HG03066 (cell line): ENCODE results near the gene ZNF655.
"Not testable (repeated sequence)": the region's sequence is repeated elsewhere in the genome, so short reads cannot be mapped to it uniquely, and the experiment has no call there.

Source experiments
- ATAC-seq: cut with Tn5 transposase; IDR thresholded peaks from one replicate; pipeline ENCODE4 v1.9.1; 2021; ENCODE audit warnings: low read depth; ENCODE audit not compliant: unreplicated experiment

ZNF655 gene

DNA sequence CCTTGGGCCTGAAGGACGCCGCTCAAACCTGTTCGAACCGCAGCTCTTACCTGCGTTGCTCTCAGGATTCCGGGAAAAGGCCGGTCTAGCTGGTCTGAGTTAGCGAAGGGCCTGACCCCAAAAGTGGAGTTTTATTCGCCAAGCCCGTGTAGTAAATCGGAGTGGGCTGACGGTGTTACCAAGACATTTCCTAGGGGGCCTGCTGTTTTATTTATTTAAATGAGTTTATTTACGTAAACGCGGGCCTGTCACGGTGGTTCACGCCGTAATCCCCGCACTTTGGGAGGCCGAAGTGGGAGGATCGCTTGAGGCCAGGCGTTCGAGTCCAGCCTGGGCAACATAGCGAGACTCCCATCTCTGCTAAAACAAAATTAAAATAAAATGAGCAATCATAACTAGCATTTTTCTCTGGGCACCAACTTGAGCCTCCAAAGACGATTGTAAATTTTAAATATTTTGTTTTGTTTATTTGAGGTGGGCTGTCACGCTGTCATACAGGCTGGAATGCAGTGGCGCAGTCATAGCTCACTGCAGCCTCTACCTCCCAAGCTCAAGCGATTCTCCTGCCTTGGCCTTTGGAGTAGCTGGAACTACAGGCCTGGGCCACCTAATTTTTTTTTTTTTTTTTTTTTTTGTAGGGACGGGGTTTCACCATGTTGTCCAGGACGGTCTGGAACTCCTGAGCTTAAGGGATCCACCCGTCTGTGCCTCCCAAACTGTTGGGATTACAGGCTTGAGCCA, 903 bp downstream of the ZNF655 start:
- ATAC-seq: no peak

DNA sequence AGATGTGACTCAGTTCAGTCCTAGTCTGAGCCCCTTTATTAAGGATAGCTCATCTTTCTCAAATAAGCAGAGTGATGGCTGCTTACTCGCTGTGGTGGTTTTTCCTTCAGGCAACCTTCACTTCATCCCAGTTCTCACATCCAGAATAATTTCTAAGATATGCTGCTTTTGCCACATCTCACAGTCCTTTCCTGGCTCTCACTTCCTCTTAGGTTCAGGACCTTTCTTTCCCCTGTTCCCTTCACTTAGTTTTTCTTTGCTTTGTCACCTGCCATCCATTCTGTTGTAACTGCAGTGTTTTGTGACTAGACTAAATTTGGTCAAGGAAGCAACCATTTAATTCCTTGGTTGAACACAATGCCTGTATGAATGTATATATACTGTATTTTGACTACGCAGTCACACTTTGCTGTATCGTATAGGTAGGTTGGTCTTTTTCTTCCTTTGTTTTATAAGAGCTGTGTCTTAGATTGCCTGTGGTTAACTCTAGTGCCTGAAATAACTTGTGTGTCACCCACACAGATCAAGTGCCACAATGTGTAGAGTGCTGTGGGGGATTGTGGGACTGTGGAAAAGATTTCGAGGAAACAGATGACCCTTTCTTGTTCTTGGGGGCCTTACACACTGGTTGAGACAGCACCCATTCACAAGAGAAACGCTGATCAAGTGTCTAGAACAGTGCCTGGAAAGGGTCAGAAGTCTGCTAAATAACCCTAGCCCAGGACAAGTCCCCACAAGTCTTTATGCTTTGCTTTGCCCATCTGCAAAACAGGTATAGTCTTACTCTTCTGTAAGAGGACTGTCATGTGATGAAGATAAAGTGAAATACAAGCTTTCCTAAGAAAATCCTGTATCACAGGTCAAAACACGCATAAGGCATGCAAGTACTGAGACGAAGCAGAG, 2.6 kb downstream of the ZNF655 start:
- no peak for ATAC-seq

- ATAC-seq: no peak
These were observed 3.3 kb downstream of the ZNF655 start for GRCh38 chr7:99561737-99562051.

DNA sequence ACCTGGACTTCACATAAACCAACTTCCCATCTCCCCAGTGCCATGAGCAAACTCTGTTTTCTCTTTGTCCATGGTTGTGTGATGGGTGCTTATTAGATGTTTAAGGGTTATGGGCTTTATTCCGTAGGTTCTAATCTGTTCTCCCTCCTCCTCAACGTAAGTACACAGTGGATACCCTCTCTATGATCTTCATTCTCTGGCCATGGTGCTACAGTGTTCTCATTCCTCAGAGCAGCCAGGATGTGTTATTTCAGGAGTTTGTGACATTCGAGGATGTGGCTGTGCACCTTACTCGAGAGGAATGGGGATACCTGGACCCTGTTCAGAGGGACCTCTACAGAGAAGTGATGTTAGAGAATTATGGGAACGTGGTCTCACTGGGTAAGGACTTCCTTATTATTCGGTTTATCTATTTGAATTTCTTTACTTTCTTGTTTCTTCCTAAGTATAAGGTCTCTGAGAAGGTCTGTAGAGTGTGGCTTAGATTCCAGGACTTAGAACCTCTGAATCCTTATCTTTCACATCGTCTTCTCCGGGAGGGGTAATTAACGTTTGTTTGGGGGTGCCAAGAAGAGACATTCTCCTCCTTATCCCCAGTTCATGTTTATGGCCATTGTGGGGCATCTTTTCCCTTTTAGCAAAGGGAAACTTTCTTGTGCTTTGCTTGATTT, 3.8 kb downstream of the ZNF655 start:
- no peak for ATAC-seq

DNA sequence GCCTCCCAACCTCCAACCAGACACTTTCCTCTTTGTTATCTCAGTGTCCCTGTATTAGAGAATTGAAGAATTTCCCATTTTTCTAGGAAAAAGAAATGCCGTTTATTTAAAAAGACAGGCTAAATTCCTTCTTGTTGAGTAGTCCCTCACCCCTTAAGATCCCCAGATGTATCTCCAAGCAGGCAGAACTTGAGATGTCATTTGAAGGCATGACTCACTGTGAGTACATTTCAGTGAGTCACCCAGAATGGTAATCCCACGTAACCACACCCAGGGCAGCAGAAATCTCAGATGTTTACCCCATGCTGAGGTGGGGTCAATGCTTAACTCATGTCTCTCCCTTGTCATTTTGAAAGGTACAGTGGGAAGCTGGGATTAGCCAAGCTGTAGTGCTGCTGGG, 4.4 kb downstream of the ZNF655 start:
- ATAC-seq: no peak

- ATAC-seq: no peak
These were observed 5.2 kb downstream of the ZNF655 start for GRCh38 chr7:99563650-99564049.

DNA sequence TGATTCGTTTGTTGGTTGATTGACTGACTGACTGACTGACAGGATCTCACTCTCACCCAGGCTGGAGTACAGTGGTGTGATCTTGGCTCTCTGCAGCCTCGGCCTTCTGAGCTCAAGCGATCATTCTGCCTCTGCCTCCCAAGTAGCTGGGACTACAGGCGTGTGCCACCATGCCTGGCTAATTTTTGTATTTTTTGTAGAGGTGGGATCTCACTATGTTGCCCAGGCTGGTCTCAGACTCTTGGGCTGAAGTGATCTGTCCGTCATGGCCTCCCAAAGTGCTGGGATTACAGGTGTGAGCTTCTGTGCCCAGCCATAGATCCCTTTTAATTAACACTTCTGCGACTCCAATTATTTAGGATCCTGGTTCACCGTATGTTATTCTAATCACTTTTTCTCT, 10.3 kb downstream of the ZNF655 start:
- ATAC-seq: not testable (repeated sequence)

GRCh38 chr7:99571768-99572167, 13.3 kb downstream of the ZNF655 start:
- ATAC-seq: no peak

- no peak for ATAC-seq
These were observed 14.8 kb downstream of the ZNF655 start for GRCh38 chr7:99573257-99573656.

GRCh38 chr7:99576251-99576650, 17.8 kb downstream of the ZNF655 start:
- no peak for ATAC-seq

DNA sequence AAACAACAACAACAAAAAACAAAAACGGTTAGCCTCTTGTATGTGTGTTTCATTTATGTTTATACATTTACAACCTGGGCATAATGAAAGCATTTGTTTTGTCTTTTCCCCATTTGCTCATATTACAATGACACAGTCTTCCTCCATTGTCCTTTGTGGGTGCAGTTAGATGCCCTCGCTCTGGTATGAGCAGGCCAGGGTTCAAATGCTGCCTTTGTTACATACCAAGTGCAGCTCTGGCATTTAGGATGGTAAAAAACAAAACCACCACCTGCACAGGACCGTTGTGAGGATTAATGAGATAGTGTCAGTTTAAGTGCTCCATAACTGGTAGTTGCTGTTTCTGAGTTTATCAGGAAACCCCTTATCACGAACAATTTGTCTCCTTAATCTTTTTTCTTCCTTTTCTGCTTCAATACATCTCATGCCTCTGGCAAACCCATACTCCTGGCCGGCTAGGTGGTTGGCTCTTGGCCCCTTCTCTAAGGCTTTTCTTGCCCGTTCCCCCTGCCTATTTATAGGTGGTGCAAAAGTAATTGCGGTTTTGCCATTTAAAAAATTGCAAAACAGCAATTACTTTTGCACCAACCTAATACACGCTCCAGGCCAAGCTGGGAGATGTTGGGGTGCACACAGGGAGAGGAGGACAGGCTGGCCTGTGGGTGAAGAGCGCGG, 21.0 kb downstream of the ZNF655 start:
- ATAC-seq: no peak

DNA sequence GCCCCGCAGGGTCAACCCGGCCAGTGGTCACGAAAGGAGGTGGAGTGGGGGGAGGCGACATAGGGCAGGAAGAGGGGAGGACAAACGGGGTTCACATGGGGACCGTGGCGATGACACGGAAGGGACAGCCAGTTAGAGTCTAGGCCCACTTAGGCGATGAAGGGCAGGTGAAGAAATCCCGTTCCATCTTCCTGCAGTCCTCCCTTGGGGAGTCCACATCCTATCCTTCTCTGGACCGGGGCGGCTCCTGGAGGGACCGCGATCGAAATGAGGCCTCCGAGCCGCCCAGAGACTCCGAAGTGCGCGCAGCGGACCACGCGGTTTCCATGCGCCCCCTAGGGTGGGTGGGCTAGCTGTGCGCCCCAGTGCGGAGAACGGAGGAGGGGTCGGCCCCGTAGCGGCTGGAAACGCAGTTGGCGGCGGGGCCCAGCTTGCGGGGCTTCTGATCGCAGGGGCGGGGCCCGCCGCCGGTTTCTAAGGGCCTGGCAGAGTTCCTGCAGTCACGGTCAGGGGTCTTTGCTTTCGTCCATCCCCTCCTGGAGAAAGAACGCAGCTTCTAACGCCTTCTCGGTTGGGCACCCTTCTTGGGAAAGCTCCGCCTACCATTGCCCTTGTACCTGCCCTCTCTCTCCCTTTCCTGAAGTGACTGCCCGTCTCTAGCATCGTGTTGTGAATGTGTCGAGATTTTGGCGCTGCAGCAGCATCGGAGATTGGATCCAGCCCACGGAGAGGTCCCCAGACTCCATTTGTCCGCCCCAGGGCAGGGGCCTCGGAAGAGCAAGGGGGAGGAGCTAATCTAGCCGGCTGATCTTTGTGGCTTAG, 21.7 kb downstream of the ZNF655 start:
- ATAC-seq: no peak

- not testable (repeated sequence) for ATAC-seq
These were observed 22.4 kb downstream of the ZNF655 start for GRCh38 chr7:99580778-99581332.

- ATAC-seq: no peak
These were observed 30.4 kb downstream of the ZNF655 start for GRCh38 chr7:99588868-99589267.

- no peak for ATAC-seq
These were observed 36.7 kb downstream of the ZNF655 start for GRCh38 chr7:99594948-99595745.

- ATAC-seq: no peak
These were observed 38.0 kb downstream of the ZNF655 start for GRCh38 chr7:99596408-99596955.

GRCh38 chr7:99597762-99598501, 39.5 kb downstream of the ZNF655 start, which contains the start of gene TMEM225B:
TMEM225B (plus strand) TSS chr7:99598267; CDS start chr7:99604389, 6,122 bp downstream.
- no peak for ATAC-seq

DNA sequence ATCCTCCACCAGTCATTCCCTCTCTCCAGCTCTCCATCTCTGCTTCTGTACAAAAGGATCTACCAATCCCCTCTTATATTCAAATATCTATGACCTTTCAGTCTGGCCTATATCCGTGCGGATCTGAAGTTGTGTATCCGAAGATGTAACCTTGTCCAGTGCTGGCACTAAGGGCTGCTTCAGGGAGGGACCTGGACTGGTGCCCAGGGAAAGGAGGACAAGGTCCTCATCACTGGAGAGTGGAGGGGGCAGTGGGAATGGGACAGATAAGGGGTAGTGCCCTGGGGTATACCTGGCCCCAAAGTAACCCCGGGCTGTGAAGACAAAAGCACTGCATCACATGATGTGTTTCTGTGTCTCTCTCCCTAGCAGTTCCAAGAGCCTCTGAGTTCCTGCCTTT, 41.4 kb downstream of the ZNF655 start:
- ATAC-seq: no peak
